IPS DF 19.7 (cell line): ENCODE data around the gene PCNX3.

Experiments used
- DNase-seq: peaks from one replicate; pipeline ENCODE4 v3.0.0-alpha.2; 2013; ENCODE audit warnings: low read depth, low spot score

Gene PCNX3

GRCh38 chr11:65639623-65640482 is 24.3 kb downstream of the PCNX3 start:
- no peak for DNase-seq

GRCh38 chr11:65640483-65641296 is 25.1 kb downstream of the PCNX3 start:
- no peak for DNase-seq

GRCh38 chr11:65641297-65642013 is 25.9 kb downstream of the PCNX3 start:
- DNase-seq: no peak

- DNase-seq: no peak
Measured at GRCh38 chr11:65642014-65642671, 26.6 kb downstream of the PCNX3 start.

GRCh38 chr11:65643971-65644370 is 28.4 kb downstream of the PCNX3 start:
- DNase-seq: no peak

GRCh38 chr11:65644837-65645236 is 29.3 kb downstream of the PCNX3 start:
- DNase-seq: no peak

- DNase-seq: no peak
Measured at GRCh38 chr11:65645710-65646109, 30.1 kb downstream of the PCNX3 start.

- DNase-seq: no peak
Measured at GRCh38 chr11:65646288-65646957, 30.8 kb downstream of the PCNX3 start.

- DNase-seq: no peak
Measured at GRCh38 chr11:65646958-65647701, 31.6 kb downstream of the PCNX3 start.

GRCh38 chr11:65648997-65649493 is 33.5 kb downstream of the PCNX3 start:
- no peak for DNase-seq

GRCh38 chr11:65649656-65650546 is 34.3 kb downstream of the PCNX3 start:
- no peak for DNase-seq

GRCh38 chr11:65650547-65651338 is 35.2 kb downstream of the PCNX3 start:
- no peak for DNase-seq

GRCh38 chr11:65651339-65651588 is 35.7 kb downstream of the PCNX3 start:
- no peak for DNase-seq

- no peak for DNase-seq
Measured at GRCh38 chr11:65651589-65652510, 36.3 kb downstream of the PCNX3 start.

- DNase-seq: no peak
Measured at GRCh38 chr11:65652511-65653228, 37.1 kb downstream of the PCNX3 start.
